Activated CD4-positive, CD25-positive, alpha-beta regulatory T cell treated with anti-CD3 and anti-CD28 coated beads, Interleukin-2, amount 50 U/mL, for 24 hours (primary cell): ENCODE measurements around the gene HCFC1R1.

Source experiments
- ATAC-seq, 2 donors: fragments of 150-1000 bp; cut with Tn5 transposase; one replicate each; pipeline ENCODE4 v1.10.0; 2021; ENCODE audit warnings: mild to moderate bottlenecking in 1 of 2, moderate library complexity in 1 of 2

HCFC1R1 gene

DNA sequence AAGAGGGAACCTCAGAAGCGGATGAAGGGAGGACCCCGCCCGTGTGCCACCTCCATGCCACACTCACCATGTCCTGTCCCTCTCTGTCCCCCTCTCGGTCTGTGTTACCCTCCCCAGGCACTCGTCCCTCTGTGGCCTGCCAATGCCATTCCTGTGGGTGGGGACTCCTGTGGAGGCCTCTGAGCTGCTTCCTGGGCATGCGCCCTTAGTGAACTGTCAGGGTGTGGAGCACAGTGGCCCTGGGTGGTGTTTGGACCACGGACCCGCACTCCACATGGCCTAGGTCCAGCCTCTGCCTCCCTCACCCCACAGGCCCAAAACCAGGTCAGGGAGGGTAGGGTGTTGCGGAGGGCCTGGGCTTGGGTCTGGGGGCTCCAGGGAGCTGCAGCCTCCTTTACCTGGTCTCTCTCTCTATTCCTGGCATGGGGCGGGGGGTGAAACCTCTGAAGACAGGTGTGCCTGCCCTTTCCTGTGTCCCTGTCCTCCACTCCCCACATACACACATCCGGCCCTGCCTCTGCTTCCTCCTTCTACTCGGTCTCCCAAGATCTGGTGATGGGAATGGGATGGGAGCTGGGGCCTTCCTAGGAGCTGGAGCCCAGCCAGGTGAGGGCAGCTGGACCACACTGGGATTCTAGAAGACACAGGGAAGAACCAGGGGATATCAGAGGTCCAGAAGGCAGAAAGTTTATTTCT lies 32.0 kb downstream of the HCFC1R1 start:
- no peak for ATAC-seq

DNA sequence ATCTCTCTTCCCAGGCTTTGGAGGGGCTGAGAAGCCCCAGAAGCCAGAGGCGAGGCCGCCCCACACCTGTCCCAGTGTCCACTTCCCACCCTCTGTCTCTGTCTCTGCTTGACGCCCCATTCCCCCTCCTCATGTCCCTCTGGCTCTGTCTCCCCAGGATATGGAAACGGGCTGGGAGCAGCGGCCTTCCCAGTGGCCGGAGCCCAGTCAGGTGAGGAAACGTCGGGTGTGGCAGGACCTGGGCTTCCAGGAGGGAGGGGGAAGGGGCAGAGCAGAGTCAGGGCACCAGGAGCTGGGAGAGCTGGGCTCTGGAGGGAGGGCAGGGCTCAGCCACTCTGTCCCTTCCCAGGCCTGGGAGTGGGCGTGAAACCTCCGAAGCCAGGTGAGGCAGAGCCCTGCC lies 32.9 kb downstream of the HCFC1R1 start:
- no peak for ATAC-seq

DNA sequence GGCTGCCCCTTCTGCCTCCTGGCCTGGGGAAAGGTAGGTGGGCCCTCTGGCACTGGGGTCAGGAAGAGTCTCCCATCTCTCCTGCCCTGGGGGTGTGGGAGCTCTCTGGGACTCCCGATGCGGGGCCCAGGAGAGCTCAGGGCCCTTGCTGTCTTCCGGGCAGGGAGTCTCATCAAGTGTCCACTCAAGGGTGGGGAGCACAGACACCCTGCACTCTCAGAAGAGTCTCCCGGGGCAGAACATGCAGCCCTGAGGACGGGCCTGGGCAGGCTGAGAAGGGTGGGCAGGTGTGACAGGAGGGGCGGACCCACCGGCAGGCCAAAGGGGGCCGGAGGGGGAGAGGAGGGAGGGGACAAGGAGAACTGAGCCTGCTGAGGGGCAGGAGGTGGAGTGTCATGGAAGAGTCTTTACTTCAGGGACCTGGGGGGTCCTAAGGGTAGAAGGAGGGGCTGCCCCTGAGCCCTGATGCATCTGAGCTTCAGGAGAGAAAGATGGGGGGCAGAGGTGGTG lies 35.1 kb downstream of the HCFC1R1 start:
- no peak for ATAC-seq

DNA sequence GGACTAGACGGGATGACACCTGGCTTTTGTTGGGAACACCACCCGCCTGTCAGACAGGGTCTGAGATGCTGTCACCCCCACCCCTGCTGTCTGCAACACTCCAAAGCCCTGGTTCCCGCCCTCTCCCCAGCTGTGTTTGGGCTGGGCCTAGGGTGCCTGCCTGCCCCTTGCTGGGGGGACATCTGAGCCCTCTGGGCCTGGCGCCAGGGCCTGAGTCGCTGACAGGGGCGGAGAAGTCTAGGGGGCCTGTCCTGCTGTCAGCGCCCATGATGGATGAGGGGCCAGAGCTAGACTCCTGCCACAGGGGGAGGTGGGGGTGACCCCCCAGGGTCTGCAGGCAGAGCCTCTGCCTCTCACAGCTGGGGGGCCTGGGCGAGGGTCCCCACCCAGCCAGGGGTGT lies 35.9 kb downstream of the HCFC1R1 start:
- no peak for ATAC-seq

DNA sequence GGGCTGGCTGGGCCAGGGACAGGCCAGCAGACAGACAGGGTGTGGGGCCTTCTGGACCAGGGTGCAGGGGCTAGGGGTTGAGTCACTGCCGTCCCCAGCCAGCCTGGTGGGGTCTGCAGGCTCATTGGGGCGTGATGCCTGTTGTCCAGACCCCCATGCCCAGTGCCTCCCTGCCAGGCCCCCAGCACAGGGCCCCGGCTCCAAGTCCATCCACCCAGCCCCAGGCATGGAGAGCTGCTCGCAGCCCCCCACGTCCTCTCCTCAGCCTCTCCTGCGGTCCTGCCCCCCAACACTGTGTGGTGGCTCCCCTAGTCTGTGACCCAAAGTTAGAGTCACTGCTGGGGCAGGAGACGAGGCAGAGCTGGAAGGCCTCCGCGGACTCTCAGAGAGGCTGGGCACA lies 36.5 kb downstream of the HCFC1R1 start:
- ATAC-seq, result no peak

DNA sequence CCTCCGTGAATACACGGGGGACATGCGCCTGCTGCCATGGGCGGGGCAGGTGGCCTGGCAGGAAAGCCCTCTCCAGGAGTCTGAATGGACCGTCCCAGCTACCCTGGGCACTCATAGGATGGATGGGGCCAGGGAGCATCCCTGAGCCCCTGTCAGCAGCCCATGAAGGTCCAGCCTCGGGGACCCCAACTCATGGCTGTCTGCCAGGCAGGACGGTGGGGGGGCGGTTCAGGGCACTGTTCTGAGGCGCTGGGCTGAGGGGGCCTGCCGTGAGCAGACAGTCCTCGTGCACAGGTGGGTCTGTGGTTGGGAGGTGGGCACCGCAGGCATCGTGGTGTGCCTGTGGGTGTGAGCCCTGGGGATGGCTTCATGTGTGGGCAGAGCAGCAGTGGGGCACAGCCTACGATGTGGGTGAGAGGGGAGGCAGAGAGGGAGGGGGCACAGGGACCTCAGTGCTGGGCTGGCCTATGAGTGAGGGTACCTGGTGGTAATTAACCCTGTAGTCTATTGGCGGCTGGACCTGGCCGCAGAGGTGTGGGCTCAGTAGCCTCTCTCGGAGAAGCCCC lies 37.0 kb downstream of the HCFC1R1 start:
- no peak for ATAC-seq

DNA sequence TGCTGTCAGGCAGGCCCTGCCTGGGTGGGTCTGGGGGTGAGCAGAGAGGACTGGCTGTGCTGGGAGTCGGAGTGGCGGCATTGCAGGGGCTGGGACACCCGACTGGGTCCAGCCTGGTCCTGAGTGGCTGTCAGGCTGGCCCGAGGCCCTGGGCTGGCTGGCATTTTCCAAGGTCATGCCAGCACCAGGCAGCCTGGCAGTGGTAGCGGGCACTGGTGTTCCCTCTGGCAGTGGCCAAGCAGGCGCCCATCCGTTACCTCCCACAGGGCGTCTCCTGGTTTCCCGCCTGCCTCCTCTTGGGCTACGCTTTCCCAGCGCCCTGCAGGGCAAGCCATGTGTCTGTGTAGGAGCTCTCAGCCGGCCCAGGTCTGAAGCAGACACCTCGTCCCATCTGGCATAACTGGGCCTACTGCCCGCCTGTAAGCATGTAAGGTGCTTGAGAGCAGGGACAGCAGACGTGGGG lies 37.8 kb downstream of the HCFC1R1 start:
- no peak for ATAC-seq

DNA sequence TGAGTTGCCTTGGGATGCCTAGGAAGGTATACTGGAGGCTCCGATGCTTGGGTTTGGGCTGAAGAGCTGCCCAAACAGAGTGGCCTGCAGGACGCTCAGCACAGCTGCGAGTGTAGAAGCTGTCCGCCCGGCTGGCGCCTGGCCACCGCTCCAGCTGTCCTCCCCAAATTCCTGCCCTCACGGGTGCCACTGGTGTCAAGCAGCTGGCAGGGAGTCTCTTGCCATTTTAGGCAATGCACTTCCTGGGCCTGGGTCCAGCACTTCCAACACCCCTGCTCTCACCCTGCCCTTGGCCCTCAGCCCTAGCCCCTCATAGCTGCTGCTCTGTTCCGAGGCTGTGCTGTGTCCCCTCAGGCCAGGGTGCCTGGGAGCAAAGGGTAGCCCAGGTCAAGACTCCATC lies 38.3 kb downstream of the HCFC1R1 start:
- ATAC-seq, result no peak

DNA sequence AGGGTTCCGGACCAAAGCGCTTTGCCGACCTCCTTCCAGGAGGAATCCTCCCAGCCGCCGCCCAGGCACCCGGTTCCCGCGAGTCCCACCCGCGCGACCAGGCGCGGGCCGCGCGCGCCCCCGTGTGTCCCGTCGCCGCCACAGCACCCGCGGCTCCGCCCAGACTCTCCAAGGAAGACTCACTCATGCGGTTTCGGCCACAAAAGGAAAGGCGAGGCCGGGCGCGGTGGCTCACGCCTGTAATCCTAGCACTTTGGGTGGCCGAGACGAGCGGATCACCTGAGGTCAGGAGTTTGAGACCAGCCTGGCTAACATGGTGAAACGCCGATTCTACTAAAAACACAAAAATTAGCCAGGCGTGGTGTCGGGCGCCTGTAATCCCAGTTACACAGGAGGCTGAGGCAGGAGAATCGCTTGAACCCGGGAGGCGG lies 40.0 kb downstream of the HCFC1R1 start:
- peak; percentile 58 to 61 for ATAC-seq

DNA sequence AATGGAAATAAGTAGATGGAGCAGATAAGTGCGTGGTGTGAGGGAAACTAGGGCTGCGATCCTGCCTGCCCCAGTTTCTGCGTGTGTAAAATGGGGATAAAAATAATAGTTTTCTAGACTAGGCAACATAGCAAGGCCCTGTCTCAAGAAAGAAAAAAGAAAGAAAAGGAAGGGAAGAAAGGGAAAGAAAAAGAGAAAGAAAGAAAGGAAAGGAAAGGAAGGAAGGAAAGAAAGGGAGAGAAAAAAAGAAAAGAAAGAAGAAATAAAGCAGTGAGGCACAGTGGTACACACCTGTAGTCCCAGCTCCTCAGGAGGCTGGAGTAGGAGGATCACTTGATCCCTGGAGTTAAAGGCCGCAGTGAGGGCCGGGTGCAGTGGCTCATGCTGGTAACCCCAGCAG lies 41.3 kb downstream of the HCFC1R1 start:
- no peak for ATAC-seq

DNA sequence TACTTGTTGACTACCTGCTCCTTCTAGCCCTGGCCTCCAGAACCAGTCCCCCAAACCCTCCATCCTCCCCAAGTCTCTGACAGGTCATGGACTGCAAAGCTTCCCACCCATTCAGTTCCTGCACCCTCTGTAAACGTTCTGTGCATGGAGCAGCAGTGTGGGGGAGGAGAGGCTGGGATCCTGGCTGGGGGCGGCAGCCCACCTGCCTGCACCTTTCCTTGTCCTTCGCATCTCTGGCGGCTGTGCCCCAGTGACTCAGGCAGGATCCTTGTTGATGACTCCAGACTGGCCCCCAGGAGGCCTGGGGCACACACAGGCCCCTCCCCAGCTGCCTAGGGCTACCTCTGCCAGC lies 41.9 kb downstream of the HCFC1R1 start:
- ATAC-seq, result no peak

DNA sequence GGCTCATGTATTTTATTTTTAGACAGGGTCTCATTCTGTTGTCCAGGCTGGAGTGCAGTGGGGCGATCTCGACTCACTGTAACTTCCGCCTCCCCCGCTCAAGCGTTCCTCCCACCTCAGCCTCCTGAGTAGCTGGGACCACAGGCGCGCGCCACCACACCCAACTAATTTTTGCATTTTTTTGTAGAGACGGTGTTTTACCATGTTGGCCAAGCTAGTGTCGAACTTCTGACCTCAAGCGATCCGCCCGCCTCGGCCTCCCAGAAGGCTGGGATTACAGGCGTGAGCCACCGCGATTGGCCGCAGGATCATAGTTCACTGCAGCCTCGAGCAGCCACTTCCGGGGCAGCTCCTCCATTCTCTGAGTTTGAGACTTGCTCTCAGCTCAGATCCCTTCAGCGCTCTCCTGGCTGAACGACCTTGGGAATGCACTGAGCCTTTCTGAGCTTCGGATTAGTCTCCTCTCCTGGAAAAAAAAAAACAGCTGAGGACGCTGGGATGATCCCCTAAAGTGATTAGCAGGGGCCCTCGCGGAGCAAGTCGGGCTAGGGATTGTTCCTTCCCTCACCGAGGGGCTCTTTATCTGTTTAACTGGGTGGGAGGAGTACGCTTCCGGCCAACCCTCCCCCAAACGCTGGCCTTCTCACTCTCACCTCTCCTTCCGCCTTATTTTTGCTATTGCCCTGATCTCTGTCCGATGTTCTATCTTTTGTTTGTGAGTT lies 42.4 kb downstream of the HCFC1R1 start:
- no peak for ATAC-seq

DNA sequence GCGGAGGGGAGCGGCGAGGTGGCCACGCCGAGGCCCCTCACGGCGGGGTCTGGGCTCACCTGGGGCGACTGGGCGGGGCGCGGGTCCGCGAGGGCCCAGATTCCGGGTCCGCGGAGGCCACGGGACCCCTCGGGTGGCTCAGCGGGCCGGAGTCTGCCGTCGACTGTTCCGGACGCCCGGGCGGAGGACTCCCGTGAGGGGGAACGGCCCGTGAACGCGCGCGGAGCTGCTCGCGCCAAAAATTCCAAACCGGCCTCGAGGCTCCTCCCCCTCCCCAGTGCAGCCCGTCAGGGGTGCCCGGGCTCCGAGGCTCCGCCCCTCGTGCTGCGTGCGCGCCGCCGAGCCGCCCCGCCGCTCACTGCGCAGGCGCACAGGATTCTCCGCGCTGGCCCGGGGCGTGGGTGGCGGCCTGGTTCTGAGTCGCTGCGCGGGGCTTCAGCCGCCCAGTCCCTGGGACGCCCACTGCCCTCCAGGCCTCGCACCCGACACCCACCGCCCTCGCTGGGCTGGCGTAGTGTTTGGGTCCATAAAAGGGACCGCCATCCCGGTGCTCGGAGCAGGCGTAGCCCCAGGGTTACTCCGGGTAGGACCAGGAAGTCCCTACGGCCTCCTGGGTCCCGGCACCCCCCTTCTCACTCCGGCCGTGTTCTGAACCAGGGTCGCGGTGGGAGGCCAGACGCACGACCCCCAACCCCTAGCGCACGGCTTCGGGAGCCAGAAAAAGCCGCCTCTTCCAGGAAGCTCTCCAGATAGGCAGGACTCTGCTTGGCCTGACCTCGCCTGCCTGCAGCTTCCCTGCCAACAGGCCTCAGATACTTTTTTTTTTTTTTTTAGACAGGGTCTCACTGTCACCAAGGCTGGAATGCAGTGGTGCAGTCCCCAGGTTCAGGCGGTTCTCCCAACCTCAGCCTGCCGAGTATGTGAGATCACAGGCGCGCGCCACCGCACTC lies 43.2 kb downstream of the HCFC1R1 start, which contains the start of gene PKMYT1:
Gene PKMYT1, minus strand, starts transcription at position 220 of the 950 bp plus-strand sequence. CDS start 789 bp downstream, outside the sequence.
- ATAC-seq, result peak; percentile 83 to 87

DNA sequence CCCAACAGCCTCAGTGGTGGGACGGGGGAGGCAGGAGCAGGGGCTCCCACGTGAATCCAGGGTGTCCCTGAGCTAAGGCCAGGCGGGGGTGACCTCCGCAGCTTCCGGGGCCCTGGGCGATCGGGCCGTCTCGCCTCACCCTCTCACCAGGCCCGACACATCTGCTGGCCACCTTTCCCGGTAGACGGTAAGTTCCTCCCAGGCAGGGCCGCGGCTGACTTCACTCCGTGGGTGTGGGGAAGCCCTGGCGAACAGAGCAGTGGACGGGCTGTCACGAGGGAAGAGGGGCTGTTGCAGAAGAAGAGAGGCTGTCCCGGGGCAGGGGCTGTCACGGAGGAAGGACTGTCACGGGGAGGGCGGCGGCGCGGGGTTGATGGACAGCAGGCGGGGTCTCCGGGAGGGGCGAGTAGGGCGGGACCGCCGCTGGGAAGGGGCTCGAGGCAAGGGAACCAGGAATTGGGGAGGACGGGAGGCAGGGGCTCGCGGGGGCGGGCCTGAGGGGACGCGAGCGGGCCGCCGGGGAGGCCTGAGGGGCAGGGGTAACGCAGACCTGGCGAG lies 44.0 kb downstream of the HCFC1R1 start:
- no peak for ATAC-seq

DNA sequence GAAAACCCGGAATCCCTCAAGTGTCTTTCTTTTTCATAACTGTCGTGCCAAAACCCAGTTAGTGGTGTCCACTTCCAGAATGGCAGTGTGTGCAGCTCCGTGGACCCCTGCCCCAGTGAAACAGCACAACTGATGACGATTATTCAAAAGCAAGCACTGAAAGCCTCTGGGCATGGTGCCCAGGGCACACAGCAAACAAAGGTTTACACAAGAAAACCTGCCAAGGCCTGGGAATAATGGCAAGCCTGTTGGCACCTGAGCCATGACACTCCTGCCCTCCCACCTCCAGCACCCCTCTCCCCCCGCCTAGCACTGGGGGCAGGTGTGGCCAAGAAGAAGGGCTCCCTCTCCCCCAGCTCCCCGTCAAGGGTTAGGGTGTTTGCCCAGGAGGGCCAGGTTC lies 46.3 kb downstream of the HCFC1R1 start:
- no peak for ATAC-seq

DNA sequence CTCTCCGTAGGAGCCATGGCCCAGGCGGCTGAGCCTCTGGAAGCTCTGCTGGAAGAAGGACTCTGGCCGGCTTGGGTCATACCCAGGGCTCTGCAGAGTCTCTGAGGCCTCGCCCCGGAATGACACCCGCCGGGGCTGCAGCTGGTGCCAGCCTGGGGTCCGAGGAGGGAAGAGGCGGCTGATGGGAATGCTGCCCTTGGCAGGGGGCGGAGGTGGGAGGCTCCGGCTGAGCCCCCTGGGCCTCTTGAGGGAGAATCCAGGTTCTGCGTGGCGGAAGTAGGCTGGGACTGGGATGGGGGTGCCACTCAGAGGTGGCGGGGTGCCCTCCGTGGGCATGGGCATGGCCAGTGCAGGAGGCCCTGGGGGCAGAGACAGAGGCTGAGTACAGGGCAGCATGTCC lies 47.1 kb downstream of the HCFC1R1 start:
- ATAC-seq, result no peak

DNA sequence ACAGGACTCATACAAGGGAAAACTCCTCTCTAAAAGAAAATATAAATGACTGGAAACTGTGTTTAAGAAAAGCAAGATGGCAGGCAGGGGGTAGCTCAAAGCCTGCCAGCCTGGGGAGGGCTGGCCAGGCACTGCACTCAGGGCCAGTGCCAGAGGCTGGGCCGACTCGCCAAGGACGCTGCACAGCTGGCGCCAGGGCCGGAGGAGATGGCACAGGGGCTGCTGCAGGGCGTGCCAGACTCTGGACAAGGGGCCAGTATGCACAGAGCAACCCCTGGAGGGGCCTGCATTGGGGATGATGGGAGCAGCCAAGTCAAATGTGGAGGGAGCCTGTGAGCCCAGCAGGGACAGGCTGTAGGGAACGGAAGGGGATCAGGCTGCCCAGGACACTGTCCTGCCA lies 47.5 kb downstream of the HCFC1R1 start:
- ATAC-seq, result no peak

DNA sequence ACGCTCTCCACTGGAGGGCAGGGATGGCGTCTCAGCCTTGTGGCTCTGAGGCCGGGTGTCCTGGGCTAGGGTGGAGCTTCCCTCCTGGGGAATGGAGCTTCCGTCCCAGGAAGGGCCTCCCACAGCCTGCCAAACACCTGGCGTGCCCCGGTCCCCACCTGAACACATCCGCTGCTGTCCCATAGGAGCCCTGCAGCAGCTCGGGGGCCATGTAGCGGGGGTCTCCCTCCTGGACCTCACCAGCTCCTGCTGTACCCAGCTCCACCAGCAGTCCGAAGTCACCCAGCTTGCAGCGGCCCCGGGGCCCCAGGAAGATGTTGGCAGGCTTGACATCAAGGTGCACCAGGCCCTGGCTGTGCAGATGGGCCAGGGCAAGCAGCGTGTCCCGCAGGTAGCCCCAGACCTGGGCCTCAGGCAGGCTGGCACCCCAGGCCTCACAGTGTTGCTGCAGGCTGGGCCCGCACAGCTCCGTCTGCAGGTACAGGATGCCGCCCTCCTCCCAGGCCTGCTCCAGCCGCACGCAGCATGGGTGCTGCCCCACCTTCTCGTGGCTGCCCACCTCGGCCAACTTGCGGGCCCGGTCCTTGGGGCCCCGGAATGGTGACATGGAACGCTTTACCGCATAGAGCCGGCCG lies 48.5 kb downstream of the HCFC1R1 start:
- no peak for ATAC-seq

DNA sequence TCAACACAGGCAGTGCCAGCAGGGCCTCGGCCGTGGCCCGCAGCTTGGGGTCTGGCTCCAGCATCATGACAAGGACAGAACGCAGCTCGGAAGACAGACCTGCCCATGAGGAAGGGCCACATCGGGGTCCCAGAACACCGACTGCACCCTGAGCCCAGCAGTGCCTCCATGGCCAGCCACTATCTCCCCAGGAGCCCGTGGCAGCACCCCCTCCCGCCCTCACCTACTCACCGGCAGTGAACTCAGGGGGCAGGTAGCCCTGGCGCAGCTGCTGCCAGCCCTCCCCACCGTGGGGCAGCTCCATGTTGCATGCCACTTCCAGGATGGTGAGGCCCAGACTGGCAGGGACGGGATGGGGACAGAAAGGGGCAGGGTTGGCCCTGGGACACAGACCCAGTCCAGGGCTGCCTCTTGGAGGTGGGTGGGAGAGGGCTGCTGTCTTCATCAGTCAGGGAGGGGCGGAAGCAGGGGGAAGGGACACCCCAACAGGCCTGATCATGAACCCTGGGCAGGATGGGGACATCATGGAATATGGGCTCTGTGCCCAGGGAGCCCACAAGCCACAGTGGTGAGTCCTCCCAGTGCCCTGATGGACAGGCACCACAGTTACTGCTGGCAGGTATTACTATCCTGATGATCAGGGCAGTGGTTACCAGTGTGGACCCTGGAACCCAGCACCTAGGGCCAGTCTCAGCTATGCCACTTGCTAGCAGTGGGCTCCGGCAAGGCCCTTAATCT lies 49.3 kb downstream of the HCFC1R1 start:
- ATAC-seq, result no peak

DNA sequence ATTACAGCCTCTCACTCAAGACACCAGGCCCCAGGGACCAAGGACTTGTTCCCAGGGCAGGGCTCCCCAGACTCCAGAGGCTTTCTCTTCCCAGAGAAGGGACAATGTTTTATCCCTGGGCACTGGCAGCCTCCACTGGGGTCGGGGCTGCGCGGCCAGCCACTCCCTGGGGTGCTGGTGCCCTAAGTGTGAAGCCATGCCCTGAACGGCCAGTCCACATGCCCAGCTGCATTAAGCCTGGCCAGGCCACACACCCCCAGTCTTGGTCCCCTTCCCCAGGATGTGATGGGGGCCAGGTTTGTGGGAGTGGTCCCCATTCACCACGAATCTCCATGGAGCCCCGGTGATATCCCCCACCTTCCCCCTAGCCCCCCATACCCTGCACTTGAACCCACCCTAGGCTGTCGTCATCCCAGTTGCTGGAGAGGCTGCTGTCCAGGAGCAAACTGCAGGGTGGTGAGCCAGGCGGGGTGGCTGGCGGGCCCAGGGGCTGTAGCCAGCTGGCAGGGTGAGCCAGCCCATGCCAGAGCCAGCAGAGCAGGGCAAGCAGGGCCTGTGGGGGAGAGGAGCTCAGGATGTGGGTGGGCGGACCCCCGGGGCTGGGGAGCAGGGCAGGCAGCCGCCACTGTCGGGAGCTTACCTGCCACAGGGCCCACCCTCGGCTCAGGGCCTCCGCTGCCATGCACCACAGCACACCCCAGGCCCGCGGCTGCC lies 50.0 kb downstream of the HCFC1R1 start:
- no peak for ATAC-seq
